ENCODE measurements around the gene DNAAF8.
"Not testable (repeated sequence)": the region's sequence is repeated elsewhere in the genome, so short reads cannot be mapped to it uniquely, and the experiment has no call there.

Gene DNAAF8

GRCh38 chr16:4754865-4755264, 20.5 kb downstream of the DNAAF8 start:
- no peak for DNase-seq

- no peak for DNase-seq
Measured at GRCh38 chr16:4755687-4756086, 21.4 kb downstream of the DNAAF8 start.

GRCh38 chr16:4760221-4760910, 26.0 kb downstream of the DNAAF8 start:
- no peak for DNase-seq

GRCh38 chr16:4762205-4762604, 27.9 kb downstream of the DNAAF8 start:
- no peak for DNase-seq

- no peak for DNase-seq
Measured at GRCh38 chr16:4763791-4764190, 29.5 kb downstream of the DNAAF8 start.

- no peak for DNase-seq
Measured at GRCh38 chr16:4765511-4766474, 31.5 kb downstream of the DNAAF8 start.

GRCh38 chr16:4766875-4767628, 32.7 kb downstream of the DNAAF8 start, which contains the start of gene ZNF500:
Gene ZNF500 (minus strand): TSS chr16:4767162. CDS start chr16:4765978, 1,184 bp downstream.
- DNase-seq, result peak; percentile 94

GRCh38 chr16:4767872-4768548, 33.7 kb downstream of the DNAAF8 start:
- peak; percentile 61 for DNase-seq

- peak; percentile 96 for DNase-seq
Measured at GRCh38 chr16:4768549-4769305, 34.4 kb downstream of the DNAAF8 start.

- DNase-seq, result no peak
Measured at GRCh38 chr16:4769306-4769638, 34.9 kb downstream of the DNAAF8 start.

GRCh38 chr16:4771646-4772045, 37.3 kb downstream of the DNAAF8 start:
- DNase-seq, result no peak

GRCh38 chr16:4772351-4772750, 38.0 kb downstream of the DNAAF8 start:
- no peak for DNase-seq

GRCh38 chr16:4775005-4775404, 40.7 kb downstream of the DNAAF8 start:
- no peak for DNase-seq

GRCh38 chr16:4776141-4776705, 41.9 kb downstream of the DNAAF8 start:
- no peak for DNase-seq

GRCh38 chr16:4777339-4778049, 43.2 kb downstream of the DNAAF8 start:
- DNase-seq, result no peak

- no peak for DNase-seq
Measured at GRCh38 chr16:4778050-4778392, 43.7 kb downstream of the DNAAF8 start.

- DNase-seq, result no peak
Measured at GRCh38 chr16:4780235-4780634, 45.9 kb downstream of the DNAAF8 start.

- no peak for DNase-seq
Measured at GRCh38 chr16:4783251-4783950, 49.1 kb downstream of the DNAAF8 start.

- DNase-seq, result no peak
Measured at GRCh38 chr16:4783951-4784336, 49.6 kb downstream of the DNAAF8 start.

GRCh38 chr16:4784444-4784987, 50.2 kb downstream of the DNAAF8 start:
- not testable (repeated sequence) for DNase-seq

Data from NCI-H2227 treated with DMSO at 0.1 percent for 48 hours (cell line).